CD4-positive, alpha-beta T cell treated with Interleukin-4 for 1 hour (primary cell): ENCODE data around the gene SPPL2B.
"Not testable (repeated sequence)": the region's sequence is repeated elsewhere in the genome, so short reads cannot be mapped to it uniquely, and the experiment has no call there.

Source experiments
- DNase-seq, 2 donors: peaks; one replicate each; pipeline ENCODE4 v3.0.0-alpha.2; 2020 to 2022

Gene SPPL2B

GRCh38 chr19:2382530-2383222 is 54.2 kb downstream of the SPPL2B start:
- DNase-seq: no peak

GRCh38 chr19:2385053-2385721 is 56.7 kb downstream of the SPPL2B start:
- DNase-seq: no peak

- DNase-seq: no peak
Measured at GRCh38 chr19:2387367-2388288, 59.1 kb downstream of the SPPL2B start.

GRCh38 chr19:2389594-2389993 is 61.1 kb downstream of the SPPL2B start:
- no peak for DNase-seq

GRCh38 chr19:2391118-2391725 is 62.7 kb downstream of the SPPL2B start:
- DNase-seq: peak; percentile 64 to 72

- DNase-seq: no peak
Measured at GRCh38 chr19:2392366-2392765, 63.9 kb downstream of the SPPL2B start.

- peak in 1 of 2 donors; percentile 27 for DNase-seq
Measured at GRCh38 chr19:2392899-2393298, 64.4 kb downstream of the SPPL2B start.

- peak in 1 of 2 donors; percentile 9 for DNase-seq
Measured at GRCh38 chr19:2394054-2394441, 65.6 kb downstream of the SPPL2B start.

- peak in 1 of 2 donors; percentile 33 for DNase-seq
Measured at GRCh38 chr19:2394442-2395292, 66.2 kb downstream of the SPPL2B start.

GRCh38 chr19:2395293-2395829 is 66.9 kb downstream of the SPPL2B start:
- not testable (repeated sequence) for DNase-seq

GRCh38 chr19:2397173-2397572 is 68.7 kb downstream of the SPPL2B start:
- DNase-seq: not testable (repeated sequence)

GRCh38 chr19:2398735-2399305 is 70.3 kb downstream of the SPPL2B start:
- no peak for DNase-seq

- no peak for DNase-seq
Measured at GRCh38 chr19:2399582-2399981, 71.1 kb downstream of the SPPL2B start.
